K562 (cell line): ENCODE data around the gene LYRM7. TPM values are rescaled to one million over a fixed set of nuclear protein-coding genes. Genes with fewer than 3 reads are reported as not detected.

Experiments
- ADNP ChIP-seq: fragments of 200-800 bp; sonication (Bioruptor generic); IDR thresholded peaks from 2 replicates; pipeline ENCODE4 v1.6.1; 2016; ENCODE audit warnings: missing genetic modification characterization, missing compliant biosample characterization
- BCOR ChIP-seq: fragments of 450-650 bp; IDR thresholded peaks from 2 replicates; pipeline ENCODE4 v1.6.1; 2016
- CC2D1A ChIP-seq: fragments of 450-650 bp; IDR thresholded peaks from 2 replicates; pipeline ENCODE4 v1.6.1; 2017; ENCODE audit warnings: mild to moderate bottlenecking
- CTBP1 ChIP-seq: fragments of 450-650 bp; IDR thresholded peaks from 2 replicates; pipeline ENCODE4 v1.6.1; 2016; ENCODE audit warnings: borderline replicate concordance
- DEAF1 ChIP-seq: fragments of 450-650 bp; formaldehyde crosslinking; IDR thresholded peaks from 2 replicates; pipeline ENCODE4 v1.4.0; 2020; ENCODE audit warnings: mild to moderate bottlenecking, moderate library complexity
- DIDO1 ChIP-seq: fragments of 450-650 bp; IDR thresholded peaks from 2 replicates; pipeline ENCODE4 v1.6.1; 2016; ENCODE audit warnings: low read depth, missing biosample characterization, missing genetic modification characterization
- E2F5 ChIP-seq: sonication (generic); formaldehyde crosslinking; IDR thresholded peaks from 2 replicates; pipeline ENCODE4 v1.8.0; 2022; ENCODE audit warnings: mild to moderate bottlenecking, missing genetic modification reagents
- EP300 ChIP-seq: IDR thresholded peaks from 2 replicates; pipeline ENCODE4 v1.6.1; 2012; ENCODE audit warnings: low read length, improper control_type of control experiment
- FOXA3 ChIP-seq, 2 experiments: fragments of 450-650 bp in 1 of 2; sonication (generic) in 1 of 2; formaldehyde crosslinking; IDR thresholded peaks in 1 of 2; conservative IDR thresholded peaks in 1 of 2; 2 replicates each; pipeline versions ENCODE4 v1.4.0 to v1.8.0; 2020 to 2022; ENCODE audit warnings: mild to moderate bottlenecking in 2 of 2, missing genetic modification reagents in 1 of 2
- GTF2F1 ChIP-seq: IDR thresholded peaks from 2 replicates; pipeline ENCODE4 v1.6.1; 2011; ENCODE audit warnings: low read depth, low read length, improper control_type of control experiment
- LCOR ChIP-seq: sonication (generic); formaldehyde crosslinking; IDR thresholded peaks from 2 replicates; pipeline ENCODE4 v1.8.0; 2022; ENCODE audit warnings: mild to moderate bottlenecking, missing genetic modification reagents
- MAX ChIP-seq: sonication (generic); formaldehyde crosslinking; IDR thresholded peaks from 2 replicates; pipeline ENCODE4 v1.9.0; 2022; ENCODE audit warnings: mild to moderate bottlenecking, missing genetic modification reagents
- MBD2 ChIP-seq: sonication (generic); IDR thresholded peaks from 2 replicates; pipeline ENCODE4 v1.6.1; 2016; ENCODE audit warnings: low read depth, borderline replicate concordance
- POLR2AphosphoS5 ChIP-seq: IDR thresholded peaks from 2 replicates; pipeline ENCODE4 v1.6.1; 2011; ENCODE audit warnings: mild to moderate bottlenecking, low read depth, low read length, moderate library complexity; ENCODE audit not compliant: control insufficient read depth, insufficient read depth
- SPI1 ChIP-seq: IDR thresholded peaks from 2 replicates; pipeline ENCODE4 v1.6.1; 2011; ENCODE audit warnings: low read depth, low read length, control low read depth, borderline replicate concordance
- SRF ChIP-seq, 2 experiments: fragments of 250-450, 450-650 bp in 1 of 2; sonication (Bioruptor Pico) in 1 of 2; sonication (generic) in 1 of 2; formaldehyde crosslinking; IDR thresholded peaks; 2 replicates each; pipeline versions ENCODE4 v1.5.0 to v1.5.1; 2020 to 2022; ENCODE audit warnings: mild to moderate bottlenecking in 1 of 2, missing genetic modification reagents in 1 of 2
- THAP12 ChIP-seq: fragments of 250-450 bp; sonication (Bioruptor Pico); IDR thresholded peaks from 2 replicates; pipeline ENCODE4 v1.9.0; 2021; ENCODE audit warnings: mild to moderate bottlenecking, inconsistent platforms
- VEZF1 ChIP-seq: fragments of 200-800 bp; sonication (Bioruptor generic); IDR thresholded peaks from 2 replicates; pipeline ENCODE4 v1.6.1; 2017; ENCODE audit warnings: missing genetic modification characterization, missing compliant biosample characterization
- XRCC3 ChIP-seq: fragments of 450-650 bp; IDR thresholded peaks from 2 replicates; pipeline ENCODE4 v1.6.1; 2017; ENCODE audit warnings: mild to moderate bottlenecking, moderate library complexity
- ZBTB12 ChIP-seq: fragments of 250-450 bp; sonication (Bioruptor Pico); IDR thresholded peaks from 2 replicates; pipeline ENCODE4 v1.4.0; 2020
- polyA plus RNA-seq, 8 experiments: library from polyadenylated mRNA; depleted of rRNA in 4 of 8; stranded (reverse) in 5 of 8; unstranded in 3 of 8; fragments of >200 nt; fragmentation: Nextera tagmentation in 2 of 8; fragmentation: Illumina TruSeq in 1 of 8; extraction: Ambion mirVana in 2 of 8; extraction: Trizol in 1 of 8; gene quantifications; 2 replicates each; pipeline versions ENCODE4 v1.2.1 to v1.2.3, GENCODE V29; 2011 to 2014; ENCODE audit warnings: inconsistent platforms in 1 of 8, missing spikeins in 1 of 8
- total RNA-seq, 7 experiments: library from RNA; depleted of rRNA in 6 of 7; stranded (reverse); fragments of >200 nt in 6 of 7; fragmentation: Illumina TruSeq in 2 of 7; extraction: Trizol in 2 of 7; gene quantifications; 2 replicates each; pipeline versions ENCODE4 v1.2.1 to v1.2.3, GENCODE V29; 2011 to 2021; ENCODE audit warnings: low replicate concordance in 1 of 7

LYRM7 gene
- total and polyA plus RNA-seq, 9 of the 15 experiments (the other 6 are each of a cell fraction or from before 2014, with no cell fraction given), result 16.2 to 70.1 (median 33.3) TPM

- TF ChIP-seq VEZF1 (CRISPR knock-in tag) (peak; percentile 60), DEAF1 (CRISPR knock-in tag) (peak; percentile 34; the same call in 1 of the 2 replicates), MAX (CRISPR knock-in tag) (peak; percentile 10; the same call in 1 of the 2 replicates), ADNP (tag) (no peak), EP300 (no peak), FOXA3 (CRISPR knock-in tag; conservative IDR thresholded peaks at IDR 0.05 in 1 of 2, IDR thresholded peaks at IDR 0.05 in 1 of 2) (no peak), LCOR (CRISPR knock-in tag) (0 out of 2 replicates have a peak, but pooled peaks have one; percentile 10), GTF2F1 (peak; percentile 25; the same call in 1 of the 2 replicates), SRF (CRISPR knock-in tag; IDR thresholded peaks at IDR 0.05) (peak in 1 of 2 experiments; percentile 67; a peak in 1 of 4 replicates), BCOR (peak; percentile 32; the same call in 1 of the 2 replicates), SPI1 (peak; percentile 47; the same call in 1 of the 2 replicates), CTBP1 (peak; percentile 59), E2F5 (CRISPR knock-in tag) (no peak), THAP12 (CRISPR knock-in tag) (peak; percentile 60; the same call in 1 of the 2 replicates), MBD2 (0 out of 2 replicates have a peak, but pooled peaks have one; percentile 13), POLR2AphosphoS5 (peak; percentile 92), DIDO1 (tag) (0 out of 2 replicates have a peak, but pooled peaks have one; percentile 29), XRCC3 (no peak), CC2D1A (no peak), ZBTB12 (CRISPR knock-in tag) (no peak)
Measured at GRCh38 chr5:131165119-131165727, 5.5 kb upstream of the LYRM7 start, which contains the start of gene HINT1 (continued).
